Measurements from ENCODE around the gene ZNF138.
A peak's percentile ranks its signal among the peaks of the same experiment; 100 is the strongest.
"Not testable (repeated sequence)": the region's sequence is repeated elsewhere in the genome, so short reads cannot be mapped to it uniquely, and the experiment has no call there.

Gene ZNF138

DNA sequence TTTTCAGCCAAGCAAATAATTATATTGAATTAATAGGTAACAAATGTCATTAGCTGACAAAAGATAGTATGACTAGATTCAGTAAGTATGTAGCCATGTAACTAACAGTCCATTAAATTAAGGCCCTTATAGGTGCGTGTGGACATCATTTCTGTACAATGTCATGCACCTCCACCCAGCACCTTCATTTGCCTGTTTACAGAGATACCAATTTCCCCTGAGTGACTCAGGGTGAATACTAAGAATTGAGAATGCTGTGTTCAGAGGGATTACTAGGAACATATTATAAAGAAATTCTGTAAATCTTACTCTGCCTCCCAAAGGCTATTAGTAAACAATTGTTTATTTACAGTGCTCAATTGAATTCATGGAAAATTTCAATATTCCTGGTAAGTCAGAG lies 60.7 kb downstream of the ZNF138 start:
- Histone ChIP-seq H2BK12ac (ENCODE audit: low read length in 2 of 2) (no peak overlapping the region), H3K4me3 (ENCODE audit: insufficient read depth in 1 of 2, low read depth in 1 of 2, low read length in 2 of 2) (no peak overlapping the region), H3K9me3 (ENCODE audit: control insufficient read depth, low read length) (no peaks in the 10 kb centered on the region), H4K91ac (ENCODE audit: low read length) (no peak overlapping the region), H3K79me1 (replicated peaks; ENCODE audit: low read length, poor library complexity, severe bottlenecking) (no peaks in the 10 kb centered on the region), H2BK15ac (ENCODE audit: low read depth, poor library complexity, severe bottlenecking) (no peak overlapping the region), H3K9ac (ENCODE audit: low read length) (no peak overlapping the region), H3K4ac (ENCODE audit: low read depth in 1 of 2, low read length in 2 of 2) (no peak overlapping the region), H3K36me3 (ENCODE audit: control insufficient read depth in 1 of 2, insufficient read depth in 2 of 2, low read depth in 1 of 2, low read length in 2 of 2) (no peaks in the 10 kb centered on the region), H2AFZ (ENCODE audit: low read depth, low read length) (no peak overlapping the region), H2BK5ac (ENCODE audit: low read depth, low read length, poor library complexity, severe bottlenecking) (no peak overlapping the region), H3K23ac (ENCODE audit: low read length in 2 of 2) (no peak overlapping the region), H3K18ac (ENCODE audit: low read depth in 1 of 2, low read length in 2 of 2) (no peak overlapping the region), H3K4me1 (ENCODE audit: control insufficient read depth, insufficient read depth, low read depth, low read length) (no peaks in the 10 kb centered on the region), H4K8ac (ENCODE audit: low read length) (no peak overlapping the region), H3K27ac (ENCODE audit: low read length, poor library complexity, severe bottlenecking) (no peak overlapping the region), H2BK120ac (ENCODE audit: low read depth, low read length) (no peak overlapping the region), H2AK5ac (ENCODE audit: low read length, severe bottlenecking) (no peak overlapping the region), H3K4me2 (ENCODE audit: low read length, poor library complexity, severe bottlenecking) (no peak overlapping the region), H3K14ac (ENCODE audit: low read length in 2 of 2) (no peak overlapping the region), H3K27me3 (ENCODE audit: control insufficient read depth in 1 of 2, insufficient read depth in 1 of 2, low read length in 2 of 2) (no peaks in the 10 kb centered on the region)
- no peak for DNase-seq
- no CpG with 5 or more reads among the region's 1 CpG for WGBS

- Histone ChIP-seq H2BK12ac (ENCODE audit: low read length in 2 of 2) (no peak overlapping the region), H2BK5ac (ENCODE audit: low read depth, low read length, poor library complexity, severe bottlenecking) (no peak overlapping the region), H2AFZ (ENCODE audit: low read depth, low read length) (no peak overlapping the region), H3K27ac (ENCODE audit: low read length, poor library complexity, severe bottlenecking) (no peak overlapping the region), H3K27me3 (ENCODE audit: control insufficient read depth in 1 of 2, insufficient read depth in 1 of 2, low read length in 2 of 2) (no peaks in the 10 kb centered on the region), H3K23ac (ENCODE audit: low read length in 2 of 2) (no peak overlapping the region), H4K91ac (ENCODE audit: low read length) (no peak overlapping the region), H3K4me3 (ENCODE audit: insufficient read depth in 1 of 2, low read depth in 1 of 2, low read length in 2 of 2) (peak overlapping the region in 1 of 2 experiments; percentile 22), H3K4me2 (ENCODE audit: low read length, poor library complexity, severe bottlenecking) (no peak overlapping the region), H4K8ac (ENCODE audit: low read length) (no peak overlapping the region), H3K18ac (ENCODE audit: low read depth in 1 of 2, low read length in 2 of 2) (no peak overlapping the region), H3K9ac (ENCODE audit: low read length) (no peak overlapping the region), H2AK5ac (ENCODE audit: low read length, severe bottlenecking) (no peak overlapping the region), H3K79me1 (replicated peaks; ENCODE audit: low read length, poor library complexity, severe bottlenecking) (no peaks in the 10 kb centered on the region), H3K4ac (ENCODE audit: low read depth in 1 of 2, low read length in 2 of 2) (no peak overlapping the region), H2BK15ac (ENCODE audit: low read depth, poor library complexity, severe bottlenecking) (no peak overlapping the region), H3K9me3 (ENCODE audit: control insufficient read depth, low read length) (no peaks in the 10 kb centered on the region), H3K4me1 (ENCODE audit: control insufficient read depth, insufficient read depth, low read depth, low read length) (no peaks in the 10 kb centered on the region), H3K14ac (ENCODE audit: low read length in 2 of 2) (no peak overlapping the region), H2BK120ac (ENCODE audit: low read depth, low read length) (no peak overlapping the region), H3K36me3 (ENCODE audit: control insufficient read depth in 1 of 2, insufficient read depth in 2 of 2, low read depth in 1 of 2, low read length in 2 of 2) (no peaks in the 10 kb centered on the region)
- DNase-seq: no peak
- WGBS: 85% methylated on average over 9 of the region's 9 CpGs
These were observed 68.8 kb downstream of the ZNF138 start for GRCh38 chr7:64863021-64863420.

GRCh38 chr7:64863530-64863929 lies 69.3 kb downstream of the ZNF138 start:
- not testable (repeated sequence) for H3K27me3 ChIP-seq (ENCODE audit: control insufficient read depth in 1 of 2, insufficient read depth in 1 of 2, low read length in 2 of 2); H3K4me2 ChIP-seq (ENCODE audit: low read length, poor library complexity, severe bottlenecking)
- WGBS: 76% methylated on average over 2 of the region's 3 CpGs

GRCh38 chr7:64863969-64864368 lies 69.7 kb downstream of the ZNF138 start:
- Histone ChIP-seq H3K27ac (ENCODE audit: low read length, poor library complexity, severe bottlenecking) (no peak overlapping the region), H3K4ac (ENCODE audit: low read depth in 1 of 2, low read length in 2 of 2) (no peak overlapping the region), H2BK15ac (ENCODE audit: low read depth, poor library complexity, severe bottlenecking) (no peak overlapping the region), H2BK12ac (ENCODE audit: low read length in 2 of 2) (no peak overlapping the region), H3K14ac (ENCODE audit: low read length in 2 of 2) (no peak overlapping the region), H3K4me2 (ENCODE audit: low read length, poor library complexity, severe bottlenecking) (no peak overlapping the region), H3K27me3 (ENCODE audit: control insufficient read depth in 1 of 2, insufficient read depth in 1 of 2, low read length in 2 of 2) (no peaks in the 10 kb centered on the region), H3K18ac (ENCODE audit: low read depth in 1 of 2, low read length in 2 of 2) (no peak overlapping the region), H2AFZ (ENCODE audit: low read depth, low read length) (peak overlapping the region; percentile 23), H2BK5ac (ENCODE audit: low read depth, low read length, poor library complexity, severe bottlenecking) (no peak overlapping the region), H2BK120ac (ENCODE audit: low read depth, low read length) (no peak overlapping the region), H3K9me3 (ENCODE audit: control insufficient read depth, low read length) (no peaks in the 10 kb centered on the region), H3K9ac (ENCODE audit: low read length) (no peak overlapping the region), H3K79me1 (replicated peaks; ENCODE audit: low read length, poor library complexity, severe bottlenecking) (no peaks in the 10 kb centered on the region), H2AK5ac (ENCODE audit: low read length, severe bottlenecking) (no peak overlapping the region), H4K91ac (ENCODE audit: low read length) (no peak overlapping the region), H4K8ac (ENCODE audit: low read length) (no peak overlapping the region), H3K4me1 (ENCODE audit: control insufficient read depth, insufficient read depth, low read depth, low read length) (no peaks in the 10 kb centered on the region), H3K23ac (ENCODE audit: low read length in 2 of 2) (no peak overlapping the region), H3K4me3 (ENCODE audit: insufficient read depth in 1 of 2, low read depth in 1 of 2, low read length in 2 of 2) (no peak overlapping the region), H3K36me3 (ENCODE audit: control insufficient read depth in 1 of 2, insufficient read depth in 2 of 2, low read depth in 1 of 2, low read length in 2 of 2) (no peaks in the 10 kb centered on the region)
- no peak for DNase-seq
- WGBS: 74% methylated on average over 7 of the region's 7 CpGs

More at GRCh38 chr7:64863530-64863929, 69.3 kb downstream of the ZNF138 start:
- H3K23ac ChIP-seq (ENCODE audit: low read length in 2 of 2); H2AK5ac ChIP-seq (ENCODE audit: low read length, severe bottlenecking); H2BK5ac ChIP-seq (ENCODE audit: low read depth, low read length, poor library complexity, severe bottlenecking); H3K18ac ChIP-seq (ENCODE audit: low read depth in 1 of 2, low read length in 2 of 2); H3K9me3 ChIP-seq (ENCODE audit: control insufficient read depth, low read length); H3K4ac ChIP-seq (ENCODE audit: low read depth in 1 of 2, low read length in 2 of 2); H3K36me3 ChIP-seq (ENCODE audit: control insufficient read depth in 1 of 2, insufficient read depth in 2 of 2, low read depth in 1 of 2, low read length in 2 of 2); H3K4me1 ChIP-seq (ENCODE audit: control insufficient read depth, insufficient read depth, low read depth, low read length); H2AFZ ChIP-seq (ENCODE audit: low read depth, low read length); H3K4me3 ChIP-seq (ENCODE audit: insufficient read depth in 1 of 2, low read depth in 1 of 2, low read length in 2 of 2); H2BK15ac ChIP-seq (ENCODE audit: low read depth, poor library complexity, severe bottlenecking); H2BK12ac ChIP-seq (ENCODE audit: low read length in 2 of 2); H3K14ac ChIP-seq (ENCODE audit: low read length in 2 of 2); H4K8ac ChIP-seq (ENCODE audit: low read length); DNase-seq; H3K9ac ChIP-seq (ENCODE audit: low read length); H3K27ac ChIP-seq (ENCODE audit: low read length, poor library complexity, severe bottlenecking); H2BK120ac ChIP-seq (ENCODE audit: low read depth, low read length); H3K79me1 ChIP-seq (replicated peaks; ENCODE audit: low read length, poor library complexity, severe bottlenecking); H4K91ac ChIP-seq (ENCODE audit: low read length): not testable (repeated sequence)

Data from mesenchymal stem cell (in vitro differentiated cells and primary cell).